Testis (tissue), 3 donors: ENCODE results near the gene PAXIP1. TPM values are rescaled to one million over a fixed set of nuclear protein-coding genes. Genes with fewer than 3 reads are reported as not detected.

Source experiments
- DNase-seq: peaks from one replicate; pipeline ENCODE4 v3.0.0-alpha.2; 2019
- H3K27ac ChIP-seq, 2 donors: fragments of 200-600 bp; sonication (generic); one replicate each; pipeline ENCODE4 v1.5.1; 2019
- H3K27me3 ChIP-seq: fragments of 200-600 bp; sonication (generic); one replicate; pipeline ENCODE4 v1.5.1; 2019
- H3K36me3 ChIP-seq: fragments of 200-600 bp; sonication (generic); one replicate; pipeline ENCODE4 v1.5.1; 2017; ENCODE audit warnings: low read depth; ENCODE audit errors: missing control alignments
- H3K4me1 ChIP-seq: fragments of 200-600 bp; sonication (generic); one replicate; pipeline ENCODE4 v1.5.1; 2019
- H3K4me3 ChIP-seq, 2 donors: fragments of 200-600 bp; sonication (generic); one replicate each; pipeline ENCODE4 v1.5.1; 2017 to 2019
- H3K9me3 ChIP-seq: fragments of 200-600 bp; sonication (generic); one replicate; pipeline ENCODE4 v1.5.1; 2017
- POLR2A ChIP-seq: fragments of 450-650 bp; IDR thresholded peaks from one replicate; pipeline ENCODE4 v1.6.1; 2017; ENCODE audit warnings: antibody characterized with exemption, mild to moderate bottlenecking, moderate library complexity
- WGBS, 2 donors: methylation state at CpG; one replicate each; pipeline ENCODE4 v1.1.5; 2018; 5-methylcytosine and 5-hydroxymethylcytosine counted together
- intact Hi-C: fragments of 100-400 bp; cut with DNase I; formaldehyde crosslinking; loops from one replicate; pipeline ENCODE4 v1.15.1; 2023; ENCODE audit warnings: low total_unique reads
- polyA plus RNA-seq: library from polyadenylated mRNA; stranded (reverse); fragments of 350-450 nt; fragmentation: Illumina TruSeq; extraction: RNeasy Lipid Tissue Mini Kit (QIAGEN cat#74804); gene quantifications from one replicate; pipeline ENCODE4 v1.2.3, GENCODE V29; 2014; ENCODE audit warnings: low read depth, low replicate concordance; ENCODE audit not compliant: insufficient read depth
- total RNA-seq, 2 donors: library from RNA; depleted of rRNA; stranded (reverse); fragments of >200 nt; gene quantifications; one replicate each; pipeline ENCODE4 v1.2.3, GENCODE V29; 2016
- TF ChIP-seq, protein P1 (sequence below), 3 experiments: fragments of 450-650 bp in 2 of 3; fragments of 200-600 bp in 1 of 3; sonication (generic) in 1 of 3; IDR thresholded peaks; one replicate each; pipeline ENCODE4 v1.5.1; 2016 to 2019; ENCODE audit warnings: antibody characterized with exemption in 3 of 3, mild to moderate bottlenecking in 2 of 3, moderate library complexity in 1 of 3

Gene PAXIP1
- total and polyA plus RNA-seq, 3 donors from 2014 or later: 24.2 to 39.4 (median 37.2) TPM

DNA sequence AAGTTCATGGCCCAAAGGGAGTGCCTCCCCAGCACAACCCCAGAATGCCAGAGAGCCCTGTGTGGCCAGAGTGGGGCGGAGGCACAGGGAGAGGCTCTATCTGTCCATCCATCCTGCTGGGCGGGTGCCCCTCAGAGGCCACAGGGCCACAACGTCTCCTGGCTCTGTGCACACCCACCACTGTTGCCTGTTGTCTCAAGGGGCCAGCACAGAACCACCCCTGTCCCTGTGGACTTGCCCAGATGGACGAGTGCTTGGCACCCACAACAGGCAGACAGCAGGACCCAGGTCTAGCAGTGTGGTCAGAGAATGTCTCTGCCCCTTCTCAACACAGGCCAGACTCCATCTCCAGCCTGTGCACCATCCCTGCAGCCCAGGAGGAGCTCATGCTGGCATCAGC lies 92.8 kb downstream of the PAXIP1 start:
- H3K4me3 ChIP-seq: no peak overlapping the region
- TF ChIP-seq, protein P1, sequence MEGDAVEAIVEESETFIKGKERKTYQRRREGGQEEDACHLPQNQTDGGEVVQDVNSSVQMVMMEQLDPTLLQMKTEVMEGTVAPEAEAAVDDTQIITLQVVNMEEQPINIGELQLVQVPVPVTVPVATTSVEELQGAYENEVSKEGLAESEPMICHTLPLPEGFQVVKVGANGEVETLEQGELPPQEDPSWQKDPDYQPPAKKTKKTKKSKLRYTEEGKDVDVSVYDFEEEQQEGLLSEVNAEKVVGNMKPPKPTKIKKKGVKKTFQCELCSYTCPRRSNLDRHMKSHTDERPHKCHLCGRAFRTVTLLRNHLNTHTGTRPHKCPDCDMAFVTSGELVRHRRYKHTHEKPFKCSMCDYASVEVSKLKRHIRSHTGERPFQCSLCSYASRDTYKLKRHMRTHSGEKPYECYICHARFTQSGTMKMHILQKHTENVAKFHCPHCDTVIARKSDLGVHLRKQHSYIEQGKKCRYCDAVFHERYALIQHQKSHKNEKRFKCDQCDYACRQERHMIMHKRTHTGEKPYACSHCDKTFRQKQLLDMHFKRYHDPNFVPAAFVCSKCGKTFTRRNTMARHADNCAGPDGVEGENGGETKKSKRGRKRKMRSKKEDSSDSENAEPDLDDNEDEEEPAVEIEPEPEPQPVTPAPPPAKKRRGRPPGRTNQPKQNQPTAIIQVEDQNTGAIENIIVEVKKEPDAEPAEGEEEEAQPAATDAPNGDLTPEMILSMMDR (IDR thresholded peaks at IDR 0.05): no peak
- H3K9me3 ChIP-seq: no peaks in the 10 kb centered on the region
- 77% methylated on average over 4 of the region's 4 CpGs; no CpG with 5 or more reads in 1 of the 2 donors for WGBS, 2 donors
- no peaks in the 10 kb centered on the region for H3K36me3 ChIP-seq
- no peak overlapping the region for H3K27ac ChIP-seq
- H3K4me1 ChIP-seq: peaks cover 5% of the 10 kb centered on the region
- no peak for DNase-seq
- H3K27me3 ChIP-seq: no peaks in the 10 kb centered on the region
- intact Hi-C loops: no loop called here

DNA sequence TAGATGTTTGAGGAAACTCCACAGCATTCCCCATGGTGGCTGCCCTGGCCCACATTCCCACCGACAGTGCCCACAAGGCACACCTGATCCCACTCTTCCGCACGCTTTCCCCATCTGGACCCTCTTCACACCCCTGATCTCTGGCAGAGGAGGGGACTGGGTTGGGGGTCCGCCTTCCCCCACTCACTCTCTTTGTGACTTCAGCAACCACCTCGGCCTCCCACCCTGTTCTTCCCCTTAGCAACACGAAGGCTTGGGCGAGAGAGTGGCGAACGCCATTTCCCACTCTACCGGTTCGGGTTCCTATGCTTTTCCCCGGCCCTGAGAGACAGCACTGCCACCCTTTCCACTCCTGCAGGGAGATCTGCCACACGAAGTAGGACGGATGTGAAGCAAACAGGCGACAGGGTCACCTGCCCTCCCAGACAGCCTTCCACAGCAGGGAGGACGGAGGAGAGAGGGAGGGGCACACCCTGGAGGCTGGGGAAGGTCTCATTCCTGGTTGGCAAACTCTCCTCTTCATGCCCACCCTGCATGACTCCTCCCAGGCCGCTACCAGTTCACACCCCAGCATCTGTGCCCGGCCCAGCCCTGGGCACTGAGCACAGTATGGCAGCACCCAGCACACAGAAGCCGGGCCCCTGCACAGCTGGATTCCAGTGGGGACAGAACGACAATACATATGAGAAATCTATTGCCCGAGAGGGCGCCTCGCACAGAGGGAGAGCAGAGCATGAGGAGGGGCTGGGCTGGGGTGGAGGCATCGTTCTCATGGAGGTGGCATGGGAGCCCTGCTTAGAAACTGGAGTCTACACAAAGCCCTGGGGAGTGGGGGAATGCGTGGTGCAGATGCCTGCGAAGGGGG lies 93.5 kb downstream of the PAXIP1 start:
- Histone ChIP-seq H3K4me3 (no peak overlapping the region), H3K4me1 (peaks cover 11% of the 10 kb centered on the region), H3K9me3 (no peaks in the 10 kb centered on the region), H3K27me3 (no peaks in the 10 kb centered on the region), H3K36me3 (no peaks in the 10 kb centered on the region), H3K27ac (no peak overlapping the region)
- intact Hi-C loops: no loop called here
- WGBS, 2 donors: 85 to 89% methylated on average over 26 of the region's 26 CpGs
- TF ChIP-seq, protein P1 (IDR thresholded peaks at IDR 0.05): no peak
- TF ChIP-seq POLR2A: no peak
- no peak for DNase-seq

DNA sequence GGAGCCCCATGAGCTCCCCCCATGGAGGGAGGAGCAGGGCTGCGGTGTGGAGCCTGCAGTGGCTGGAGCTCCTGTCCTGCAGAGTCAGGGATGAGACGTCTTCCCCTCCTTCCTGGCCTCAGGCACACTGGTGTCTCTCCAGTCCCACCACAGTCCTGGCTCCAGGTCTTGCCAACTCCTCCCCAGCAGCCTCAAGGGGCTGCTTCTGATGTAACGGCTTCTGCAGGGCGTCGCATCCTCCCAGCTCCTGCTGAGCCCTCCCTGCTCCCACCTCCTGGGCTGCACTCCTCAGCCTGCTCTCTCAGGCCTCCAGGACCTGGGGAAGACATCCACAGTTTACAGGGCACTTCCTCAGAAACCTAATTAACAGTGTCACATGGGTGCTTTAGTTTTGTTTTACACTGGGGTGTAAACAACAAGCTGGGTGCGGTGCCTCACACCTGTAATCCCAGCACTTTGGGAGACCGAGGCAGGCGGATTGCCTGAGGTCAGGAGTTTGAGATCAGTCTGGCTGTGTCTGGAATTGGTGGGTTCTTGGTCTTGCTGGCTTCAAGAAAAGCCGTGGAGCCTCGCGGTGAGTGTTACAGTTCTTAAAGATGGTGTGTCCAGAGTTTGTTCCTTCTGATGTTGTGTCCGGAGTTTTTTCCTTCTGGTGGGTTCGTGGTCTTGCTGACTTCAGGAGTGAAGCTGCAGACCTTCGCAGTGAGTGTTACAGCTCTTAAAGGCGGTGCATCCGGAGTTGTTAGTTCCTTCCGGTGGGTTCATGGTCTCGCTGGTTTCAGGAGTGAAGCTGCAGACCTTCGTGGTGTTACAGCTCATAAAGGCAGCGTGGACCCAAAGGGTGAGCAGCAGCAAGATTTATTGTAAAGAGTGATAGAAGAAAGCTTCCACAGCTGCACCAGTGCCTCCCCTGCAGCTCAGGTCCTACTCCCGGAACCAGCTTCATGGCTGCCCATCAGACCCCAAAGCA lies 95.0 kb downstream of the PAXIP1 start:
- no peak for DNase-seq
- H3K36me3 ChIP-seq: no peaks in the 10 kb centered on the region
- H3K4me1 ChIP-seq: peaks cover 15% of the 10 kb centered on the region
- H3K4me3 ChIP-seq: no peak overlapping the region
- TF ChIP-seq, protein P1 (IDR thresholded peaks at IDR 0.05): no peak
- no peak for TF ChIP-seq POLR2A
- no peaks in the 10 kb centered on the region for H3K27me3 ChIP-seq
- 63 to 67% methylated on average over 21 of the region's 21 CpGs for WGBS, 2 donors
- intact Hi-C loops: no loop called here
- no peaks in the 10 kb centered on the region for H3K9me3 ChIP-seq
- H3K27ac ChIP-seq: no peak overlapping the region

DNA sequence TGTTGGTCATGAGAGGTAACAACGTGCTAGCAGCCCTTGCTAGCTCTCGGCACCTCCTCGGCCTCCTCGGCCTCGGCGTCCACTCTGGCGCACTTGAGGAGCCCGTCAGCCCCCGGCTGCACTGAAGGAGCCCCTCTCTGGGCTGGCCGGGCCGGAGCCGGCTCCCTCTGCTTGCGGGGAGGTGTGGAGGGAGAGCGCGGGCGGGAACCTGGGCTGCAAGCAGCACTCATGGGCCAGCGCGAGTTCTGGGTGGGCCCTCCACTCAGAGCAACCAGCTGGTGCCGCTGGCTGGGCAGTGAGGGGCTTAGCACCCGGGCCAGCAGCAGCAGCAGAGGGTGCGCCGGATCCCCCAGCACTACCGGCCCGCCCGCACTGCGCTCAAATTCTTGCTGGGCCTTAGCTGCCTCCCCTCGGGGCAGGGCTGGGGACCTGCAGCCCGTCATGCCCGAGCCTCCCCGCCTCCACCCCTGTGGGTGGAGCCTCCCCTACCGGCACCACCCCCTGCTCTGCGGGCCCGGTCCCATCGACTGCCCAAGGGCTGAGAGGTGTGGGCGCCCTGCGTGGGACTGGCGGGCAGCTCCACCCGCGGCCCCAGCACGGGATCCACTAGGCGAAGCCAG lies 96.1 kb downstream of the PAXIP1 start:
- Histone ChIP-seq H3K4me3 (peak overlapping the region; percentile 21 to 47), H3K9me3 (no peaks in the 10 kb centered on the region), H3K4me1 (peaks cover 15% of the 10 kb centered on the region), H3K36me3 (no peaks in the 10 kb centered on the region), H3K27ac (no peak overlapping the region), H3K27me3 (no peaks in the 10 kb centered on the region)
- no peak for DNase-seq
- TF ChIP-seq, protein P1 (IDR thresholded peaks at IDR 0.05): no peak
- no peak for TF ChIP-seq POLR2A
- 69 to 80% methylated on average over 10 to 41 of the region's 41 CpGs for WGBS, 2 donors
- intact Hi-C loops: no loop called here
